Activated CD8-positive, alpha-beta memory T cell treated with anti-CD3 and anti-CD28 coated beads for 36 hours (primary cell): ENCODE results near the gene FRS3. TPM values are rescaled to one million over a fixed set of nuclear protein-coding genes. Genes with fewer than 3 reads are reported as not detected.

Experiments
- CTCF ChIA-PET: fragments of 350-600 bp; sonication (Branson Sonifier 250); formaldehyde crosslinking; loops from one replicate; lab custom pipeline; 2021; ENCODE audit warnings: antibody characterized with exemption; lab: Charles Lee
- POLR2A ChIA-PET: fragments of 350-600 bp; sonication (Branson Sonifier 250); formaldehyde crosslinking; loops from one replicate; lab custom pipeline; 2021; ENCODE audit warnings: antibody characterized with exemption; lab: Charles Lee
- total RNA-seq, 2 experiments: library from RNA; stranded (reverse); gene quantifications; one replicate each; pipeline ENCODE4 v1.2.3, GENCODE V29; 2021

Gene FRS3
- total RNA-seq, 2 experiments from 2014 or later, result 3.8 to 4.0 TPM

DNA sequence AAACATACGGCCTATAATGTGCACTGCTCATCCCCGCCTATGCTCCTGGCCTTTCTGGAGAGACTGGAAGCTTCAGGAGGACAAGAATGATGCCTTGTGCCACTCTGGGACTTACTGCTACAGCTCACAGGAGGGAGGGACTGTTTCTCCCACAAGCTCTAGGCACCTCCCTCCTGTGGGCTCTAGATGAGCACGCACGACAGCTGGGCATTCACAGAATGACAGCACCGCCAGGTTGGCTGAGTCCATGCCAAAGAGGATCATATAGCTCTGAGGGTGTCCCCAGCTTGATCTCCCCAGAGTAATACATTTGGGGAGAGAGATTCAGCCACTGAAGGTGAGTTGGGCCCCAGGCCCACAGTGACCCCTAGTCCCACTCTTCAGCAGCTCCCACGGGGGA lies 22.4 kb downstream of the FRS3 start:
- CTCF ChIA-PET, result no interaction called here
- POLR2A ChIA-PET, result no interaction called here

DNA sequence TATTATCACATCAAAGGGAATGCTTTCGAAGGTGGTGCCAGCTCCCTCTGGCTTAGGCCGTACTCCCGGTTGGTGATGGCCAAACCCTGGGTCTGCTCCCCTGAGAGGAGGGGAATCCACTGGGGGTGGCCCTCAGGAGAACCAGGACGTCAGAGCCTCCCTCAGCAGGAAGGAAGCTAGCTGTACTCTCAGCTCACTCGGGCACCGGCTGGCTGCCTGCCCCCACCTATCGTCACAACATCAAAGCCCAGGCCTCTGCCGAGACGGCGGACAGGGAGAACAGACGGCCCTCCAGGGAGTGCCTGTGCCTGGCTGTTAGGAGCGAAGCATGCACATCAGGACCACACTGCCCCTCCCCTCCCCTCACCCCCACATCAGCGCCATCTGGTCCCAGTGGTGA lies 23.3 kb downstream of the FRS3 start:
- CTCF ChIA-PET, result interaction anchor here (0.5 kb wide), 1 partner anchor 18 kb away, joined by 3 read pairs; no protein-coding TSS in a partner anchor
- POLR2A ChIA-PET, result no interaction called here

DNA sequence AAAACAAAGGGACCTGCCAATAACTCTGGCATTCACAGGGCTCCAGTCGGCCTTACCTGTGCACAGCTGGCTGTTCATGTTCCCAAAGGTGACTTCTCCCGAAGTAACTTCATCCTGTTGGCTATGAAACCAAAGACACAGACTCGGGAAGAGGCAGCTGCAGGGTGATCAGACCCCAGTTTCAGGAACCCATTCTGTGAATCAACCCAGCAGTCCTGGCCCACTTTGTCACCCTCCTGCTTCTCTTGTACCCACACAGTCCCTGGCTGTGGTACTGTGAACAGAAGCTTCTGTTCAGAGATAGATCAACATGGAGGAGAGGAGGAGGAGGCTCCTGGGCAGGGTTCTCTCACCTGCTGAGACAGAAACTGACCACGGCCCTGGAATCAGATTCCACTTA lies 23.8 kb downstream of the FRS3 start:
- ChIA-PET CTCF (interaction anchor here (0.5 kb wide), 1 partner anchor 19 kb away, joined by 3 read pairs; no protein-coding TSS in a partner anchor), POLR2A (no interaction called here)

DNA sequence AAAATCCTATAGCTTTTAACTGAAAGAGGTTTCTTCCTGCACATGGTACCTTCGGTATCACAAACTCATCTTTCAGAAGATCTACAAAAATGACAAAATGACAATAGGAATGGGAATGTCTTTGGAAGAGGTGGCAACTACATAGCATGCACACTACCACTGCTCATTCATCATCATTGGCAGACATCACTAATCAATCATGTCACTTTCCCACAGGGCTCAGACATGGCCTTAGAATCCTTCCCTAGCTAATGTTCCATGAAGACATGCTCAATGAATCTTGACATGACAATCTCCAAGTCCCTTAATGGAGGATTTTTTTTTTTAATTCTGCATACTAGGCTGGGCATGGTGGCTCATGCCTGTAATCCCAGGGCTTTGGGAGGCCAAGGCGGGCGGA lies 29.3 kb downstream of the FRS3 start:
- CTCF ChIA-PET, result interaction anchor here (0.8 to 1.5 kb wide), 3 partner anchors 26 to 69 kb away, joined by 3 to 4 read pairs (median 3); no protein-coding TSS in a partner anchor
- POLR2A ChIA-PET, result no interaction called here

DNA sequence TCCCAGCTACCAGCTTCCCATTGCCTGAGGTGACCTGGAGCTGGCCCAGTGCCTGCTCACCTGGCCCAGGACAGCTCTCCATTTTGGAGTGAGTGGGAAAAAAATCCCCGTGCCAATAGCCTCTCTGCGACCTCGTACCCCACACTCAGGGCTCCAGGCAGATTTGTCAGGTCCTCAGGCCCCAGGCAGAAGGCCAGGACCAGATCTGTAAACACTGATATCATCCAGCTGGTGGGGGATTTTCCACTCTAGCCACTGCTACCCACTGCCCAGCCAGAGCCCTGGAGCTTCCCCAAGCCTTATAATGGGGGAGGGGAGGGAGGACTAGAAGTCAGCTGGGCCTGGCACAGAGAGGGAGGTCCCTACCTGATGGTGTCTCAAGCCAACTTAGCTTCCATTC lies 31.2 kb downstream of the FRS3 start:
- ChIA-PET CTCF (no interaction called here), POLR2A (no interaction called here)

DNA sequence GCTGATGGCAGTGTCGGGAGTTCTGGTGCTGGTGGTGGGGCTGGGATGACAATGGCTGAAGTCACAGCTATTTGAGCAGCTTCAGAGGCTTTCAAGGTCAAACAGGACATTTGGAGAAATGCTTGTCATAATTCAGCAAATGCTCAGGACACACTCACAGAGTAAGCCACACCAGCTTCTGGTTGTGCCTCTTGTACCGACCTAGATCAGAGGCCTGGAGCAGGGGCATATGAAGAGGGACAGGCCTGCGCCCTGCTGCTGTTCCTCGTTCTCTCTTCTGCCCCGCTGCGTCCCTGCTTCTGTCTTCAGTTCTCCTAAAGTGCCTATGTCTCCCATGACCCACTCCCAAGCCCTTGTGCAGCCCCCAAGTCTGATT lies 31.6 kb downstream of the FRS3 start:
- ChIA-PET POLR2A (no interaction called here), CTCF (no interaction called here)

DNA sequence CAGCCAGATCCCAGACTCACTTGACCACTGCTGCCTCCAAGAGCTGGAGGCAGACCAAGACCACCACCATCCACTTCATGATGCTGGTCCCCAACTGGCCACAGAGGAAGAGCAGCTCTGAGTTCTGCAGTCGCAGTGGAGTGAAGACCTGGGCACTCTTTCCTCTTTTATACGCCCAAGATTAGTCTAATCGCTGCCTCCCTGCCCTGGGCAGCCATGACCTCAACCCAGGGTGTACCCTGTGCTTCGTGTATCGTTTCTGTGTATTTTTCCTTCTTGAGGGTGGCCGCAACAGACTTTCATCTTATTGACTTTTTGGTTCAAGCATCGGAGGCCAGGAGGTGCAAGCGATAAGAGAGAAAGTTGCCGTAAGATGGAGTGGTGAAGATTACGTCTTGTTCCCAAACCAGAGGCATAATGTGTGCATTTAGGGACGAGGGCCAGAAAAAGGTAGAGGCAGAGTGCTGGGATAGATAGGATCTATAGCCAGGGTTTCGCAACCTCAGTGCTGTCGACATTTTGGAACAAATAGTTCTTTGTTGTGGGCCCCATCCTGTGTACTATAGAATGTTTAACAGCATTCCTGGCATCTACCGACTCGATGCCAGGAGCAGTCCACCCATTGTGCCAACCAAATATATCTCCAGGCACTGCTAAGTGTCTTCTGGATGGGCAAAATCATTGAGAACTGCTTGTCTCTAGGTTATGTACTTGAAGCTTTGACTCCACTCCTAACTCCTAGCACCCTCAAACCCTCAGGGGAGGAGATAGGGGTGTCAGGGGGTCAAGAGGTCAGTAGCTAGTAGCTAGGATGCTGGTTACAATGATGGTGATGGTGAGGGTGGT lies 32.2 kb downstream of the FRS3 start, which contains the start of gene PGC:
Gene PGC, minus strand, starts transcription at position 142 of the 846 bp plus-strand sequence. Its CDS starts 63 bp downstream, at position 79.
- POLR2A ChIA-PET, result no interaction called here
- CTCF ChIA-PET, result no interaction called here

DNA sequence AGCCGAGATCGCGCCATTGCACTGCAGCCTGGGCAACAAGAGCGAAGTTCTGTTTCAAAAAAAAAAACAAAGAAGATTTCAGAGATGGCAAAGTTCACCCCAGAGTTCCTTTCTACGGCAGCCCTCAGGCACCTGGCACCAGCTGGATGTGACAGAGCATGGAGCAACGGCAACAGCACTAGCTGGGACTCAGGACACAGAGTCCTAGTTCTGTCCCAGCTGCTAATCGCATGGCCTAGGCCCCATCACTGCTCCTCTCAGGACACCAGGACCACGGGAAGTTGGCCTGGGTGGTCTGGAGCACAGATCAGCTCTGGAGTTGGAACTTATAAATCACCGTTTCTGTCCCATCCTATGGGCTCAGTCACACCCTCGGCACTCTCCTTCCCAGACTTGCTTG lies 33.6 kb downstream of the FRS3 start:
- POLR2A ChIA-PET, result no interaction called here
- CTCF ChIA-PET, result interaction anchor here (0.9 to 1.2 kb wide), 2 partner anchors 10 to 40 kb away, joined by 3 read pairs; no protein-coding TSS in a partner anchor

DNA sequence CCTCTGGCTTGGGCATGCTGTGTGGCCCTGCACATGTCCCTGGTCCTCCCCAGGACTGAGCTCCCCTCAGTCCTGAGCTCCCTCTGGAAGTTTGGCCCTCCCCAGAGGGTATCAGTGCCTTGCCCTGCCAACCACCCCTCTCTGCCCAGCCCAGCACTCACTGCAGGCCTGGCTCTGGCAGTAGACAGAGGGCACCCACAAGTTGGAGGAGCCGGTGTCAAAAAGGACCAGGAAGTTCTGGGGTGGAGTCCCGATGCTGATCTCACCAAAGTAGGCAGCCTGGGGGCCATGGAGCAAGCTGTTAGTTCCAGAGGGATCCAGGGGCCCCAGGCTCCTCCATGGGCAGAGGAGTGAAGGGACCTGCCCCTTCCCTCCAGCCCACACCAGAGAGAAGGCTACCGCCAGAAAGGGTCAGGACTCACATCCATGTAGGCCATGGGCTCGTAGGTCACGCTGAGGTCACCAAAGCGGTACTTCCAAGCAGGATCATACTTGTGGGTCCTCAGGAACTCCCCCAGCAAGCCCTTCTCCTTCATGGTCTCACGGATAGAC lies 35.4 kb downstream of the FRS3 start:
- CTCF ChIA-PET, result no interaction called here
- POLR2A ChIA-PET, result no interaction called here

DNA sequence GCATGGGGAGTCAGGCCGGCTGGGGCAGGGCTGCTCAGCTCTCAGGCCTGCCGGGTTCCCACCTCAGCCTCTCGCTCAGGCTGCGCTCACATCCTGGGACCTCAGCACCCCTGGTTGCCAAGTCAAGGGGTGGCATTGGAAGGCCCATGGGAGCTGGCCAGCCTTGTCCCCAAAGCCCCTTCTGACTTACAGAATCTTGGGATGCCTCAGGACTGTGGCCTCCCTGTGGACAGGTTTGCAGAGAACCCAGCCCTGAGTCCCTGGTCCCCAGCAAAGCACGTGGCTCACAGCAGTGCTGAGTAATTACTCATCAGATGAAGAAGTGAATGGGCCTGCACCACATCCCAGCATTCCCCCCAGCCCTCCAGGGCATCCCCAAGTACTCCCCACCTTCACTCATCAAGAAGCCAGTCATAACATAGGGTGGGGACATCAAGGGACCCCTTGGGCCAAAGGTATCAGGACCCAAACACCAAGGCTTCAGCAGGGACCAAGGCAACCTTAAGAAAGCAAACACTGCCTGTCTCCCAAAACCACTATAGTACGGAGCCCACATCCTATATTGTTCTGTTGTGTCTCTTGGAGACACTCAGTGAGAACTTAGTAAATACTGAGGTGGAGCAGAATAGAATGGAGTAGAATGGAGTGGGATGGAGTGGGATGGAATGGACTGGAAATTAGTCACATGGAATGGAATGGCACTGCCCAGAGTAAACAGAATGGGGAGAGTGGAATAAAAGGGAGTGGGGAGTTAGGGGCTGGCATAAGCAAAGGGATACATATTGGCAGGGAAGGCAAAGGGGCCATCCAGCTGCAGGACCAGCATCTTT lies 36.1 kb downstream of the FRS3 start:
- ChIA-PET CTCF (no interaction called here), POLR2A (no interaction called here)

DNA sequence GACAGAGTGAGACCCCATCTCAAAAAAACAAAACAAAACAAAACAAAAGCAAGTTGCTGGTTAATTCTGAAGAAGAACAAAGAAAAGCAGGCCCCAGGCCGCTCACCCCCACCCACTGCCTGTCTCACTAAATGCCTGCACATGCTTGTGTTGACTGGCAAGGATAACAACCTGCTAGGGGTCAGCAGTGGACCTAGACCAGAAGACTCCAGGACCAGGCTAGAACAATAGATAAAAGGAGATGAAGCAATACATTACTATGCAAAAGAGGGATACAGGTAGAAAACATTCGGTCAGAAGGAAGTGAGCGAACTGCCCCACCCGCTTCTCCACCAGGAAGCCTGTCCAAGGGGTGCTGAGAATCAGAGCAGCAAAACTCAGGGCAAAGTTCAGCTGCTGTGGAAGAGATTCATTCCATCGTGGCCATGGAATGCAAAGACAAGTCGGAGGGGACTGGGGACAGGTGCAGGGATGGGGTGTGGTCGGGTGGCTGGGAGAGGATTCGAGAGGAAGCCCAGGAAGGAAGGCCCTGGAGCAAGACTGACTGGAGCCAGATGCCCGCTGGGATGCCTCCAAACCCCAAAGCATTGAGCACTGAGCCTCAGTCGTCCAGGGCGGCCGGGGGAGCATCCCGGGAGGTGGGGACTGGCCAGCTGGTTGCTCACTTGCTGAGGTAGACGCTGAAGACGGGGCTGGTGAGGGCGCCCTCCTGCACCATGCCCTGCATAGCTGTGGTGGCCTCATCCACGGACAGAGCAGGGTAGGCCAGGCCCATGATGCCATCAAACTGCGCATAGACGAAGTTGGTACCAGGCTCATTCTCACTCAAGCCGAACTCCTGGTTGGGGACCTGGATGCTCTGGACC lies 37.8 kb downstream of the FRS3 start:
- CTCF ChIA-PET, result no interaction called here

DNA sequence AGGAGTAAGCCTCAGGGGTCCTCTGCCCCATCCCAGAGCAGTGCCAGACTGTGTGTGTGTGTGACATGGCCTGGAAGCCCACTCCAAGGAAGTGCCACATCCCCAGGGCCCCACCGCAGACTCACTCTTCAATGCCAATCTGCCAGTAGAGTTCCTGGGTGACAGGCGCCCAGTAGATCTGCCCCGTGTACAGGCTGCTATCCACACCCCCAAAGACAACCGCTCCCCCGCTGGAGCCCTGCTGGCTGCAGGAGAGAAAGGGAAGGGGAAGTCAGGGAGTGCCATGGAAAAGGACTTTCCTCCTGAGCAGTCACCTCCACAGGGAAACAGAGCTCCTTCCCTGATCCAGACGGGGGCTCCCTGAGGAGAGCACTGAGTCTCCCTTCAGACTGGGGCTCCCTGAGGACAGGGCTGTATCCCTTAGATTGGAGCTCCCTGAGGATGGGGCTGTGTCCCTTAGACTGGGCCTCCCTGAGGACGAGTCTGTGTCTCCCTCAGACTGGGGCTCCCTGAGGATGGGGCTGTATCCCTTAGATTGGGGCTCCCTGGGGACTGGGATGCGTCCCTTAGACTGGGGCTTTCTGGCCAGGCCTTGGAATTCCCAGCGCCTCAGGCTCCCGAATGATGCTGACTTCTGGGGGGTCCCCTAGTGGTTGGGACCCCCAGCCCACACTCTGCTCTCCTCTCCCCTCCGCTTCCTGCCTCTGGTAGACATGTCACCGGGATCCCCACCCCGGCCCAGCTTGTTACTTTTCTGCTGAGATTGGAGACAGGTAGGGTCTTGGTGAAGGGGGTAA lies 39.1 kb downstream of the FRS3 start:
- ChIA-PET POLR2A (no interaction called here), CTCF (no interaction called here)

More for the DNA sequence above, 37.8 kb downstream of the FRS3 start:
- POLR2A ChIA-PET, result no interaction called here

DNA sequence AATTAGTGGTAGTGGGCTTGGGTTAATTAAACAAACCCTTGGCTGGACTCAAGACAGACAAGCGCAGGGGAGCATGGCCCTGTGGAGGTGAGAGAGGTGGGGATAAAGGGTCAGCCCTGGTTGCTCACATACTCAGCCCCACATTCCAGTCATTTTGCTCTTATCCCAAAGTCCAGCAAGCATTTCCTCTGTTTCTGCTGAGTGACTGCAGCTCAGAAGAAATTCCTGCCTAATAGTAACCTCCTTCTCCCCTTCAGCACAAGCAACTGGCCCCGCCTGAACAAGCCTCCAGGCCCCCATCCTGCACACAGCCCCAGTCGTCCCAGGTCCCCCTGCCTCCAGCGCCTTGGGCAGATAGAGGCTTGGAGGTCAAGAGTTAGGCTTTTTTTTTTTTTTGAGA lies 40.7 kb downstream of the FRS3 start:
- CTCF ChIA-PET, result no interaction called here

DNA sequence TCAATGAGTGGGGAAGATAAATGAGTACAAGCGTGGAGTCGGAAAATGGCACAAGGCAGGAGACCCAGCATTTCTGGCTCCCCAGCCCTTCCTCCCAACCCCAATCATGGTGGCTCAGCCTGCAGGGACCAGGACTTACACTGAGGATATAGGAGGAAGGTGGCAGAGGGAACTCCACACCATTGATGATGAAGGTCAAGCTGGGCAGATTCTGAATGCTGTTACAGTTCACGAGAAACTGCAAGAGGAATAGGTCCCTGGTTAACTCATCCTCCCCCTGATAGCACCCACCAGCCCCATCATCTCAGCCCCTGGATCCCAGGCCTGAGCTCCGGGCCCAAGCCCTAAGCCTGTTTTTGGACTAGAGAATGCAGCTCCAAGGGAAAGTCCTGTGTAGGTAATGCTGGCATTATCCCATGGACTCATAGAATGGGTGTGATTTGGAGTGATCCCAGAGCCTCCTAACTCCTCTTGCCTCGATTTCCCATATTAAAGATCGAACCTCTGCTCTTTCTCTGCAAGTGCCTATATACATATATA lies 42.0 kb downstream of the FRS3 start:
- ChIA-PET CTCF (no interaction called here), POLR2A (no interaction called here)

More for the DNA sequence above, 40.7 kb downstream of the FRS3 start:
- POLR2A ChIA-PET, result no interaction called here

DNA sequence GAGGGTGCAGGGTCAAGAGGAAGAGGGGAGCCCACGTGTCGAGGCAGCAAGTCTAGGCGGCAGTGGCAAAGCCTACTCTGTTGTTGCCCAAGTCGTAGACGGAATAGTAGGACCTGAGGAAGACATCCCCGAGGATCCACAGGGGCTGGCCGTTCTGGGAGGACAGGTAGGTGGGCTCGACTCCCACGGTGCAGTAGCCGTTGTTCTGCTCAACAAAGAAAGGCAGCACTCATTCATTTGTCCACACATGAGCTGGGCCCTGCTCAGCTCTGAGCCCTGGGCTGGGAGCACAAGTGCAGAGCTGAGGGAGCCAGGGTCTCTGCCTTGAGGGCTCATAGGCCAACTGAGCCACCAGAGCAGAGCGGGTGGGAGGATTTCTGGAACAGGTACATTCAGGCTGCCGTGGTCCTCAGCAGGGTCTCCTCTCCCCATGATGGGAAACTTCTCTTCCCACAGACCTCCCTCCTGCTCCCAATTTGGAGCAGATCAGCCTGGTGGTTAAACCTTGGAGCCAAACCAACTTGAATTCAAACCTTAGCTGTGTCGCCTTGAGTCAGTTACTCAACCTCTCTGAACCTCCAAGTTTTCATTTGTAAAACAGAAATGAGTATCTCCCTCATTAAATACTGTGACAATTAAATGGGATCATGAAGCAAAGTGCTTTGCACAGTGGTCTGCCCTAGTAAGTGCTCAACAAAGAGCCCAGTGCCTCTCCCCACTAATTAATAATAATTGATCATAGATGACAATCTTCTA lies 42.7 kb downstream of the FRS3 start:
- POLR2A ChIA-PET, result no interaction called here
- CTCF ChIA-PET, result interaction anchor here (1.4 kb wide), 1 partner anchor 38 kb away, joined by 4 read pairs; no protein-coding TSS in a partner anchor

DNA sequence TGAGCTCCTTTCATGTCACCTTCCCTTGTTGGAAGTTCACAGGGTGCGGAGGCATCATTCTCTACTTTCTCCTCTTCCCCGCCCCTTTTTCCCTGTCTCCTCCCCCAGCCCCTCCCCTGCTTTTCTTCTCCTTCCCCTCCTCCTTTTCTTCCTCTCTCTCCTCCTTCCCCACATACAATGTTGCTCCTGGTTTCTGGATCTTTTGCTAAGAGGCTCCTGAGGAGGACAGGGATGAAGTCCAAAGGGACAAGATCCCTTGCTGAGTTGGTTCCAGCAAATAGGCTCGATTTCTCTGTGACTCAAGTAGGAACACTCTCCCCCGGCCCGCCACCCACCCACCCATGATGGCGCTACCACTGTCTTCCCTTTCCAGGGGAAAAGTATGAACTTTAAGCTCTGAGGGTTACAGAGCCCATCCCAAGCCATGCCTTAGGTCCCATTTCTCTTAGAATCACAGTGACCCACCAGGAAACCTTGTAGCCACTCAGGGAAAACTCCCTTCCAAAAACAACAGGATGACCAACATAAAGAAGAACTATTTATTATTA lies 43.4 kb downstream of the FRS3 start:
- ChIA-PET CTCF (interaction anchor here (0.6 to 1.4 kb wide), 4 partner anchors 10 to 189 kb away, joined by 3 to 4 read pairs (median 3); partner anchors contain the start of gene TOMM6), POLR2A (no interaction called here)
